ENCODE measurements around the gene TMEM39B. TPM values are rescaled to one million over a fixed set of nuclear protein-coding genes. Genes with fewer than 3 reads are reported as not detected.
A peak's percentile ranks its signal among the peaks of the same experiment; 100 is the strongest.
"Not testable (repeated sequence)": the region's sequence is repeated elsewhere in the genome, so short reads cannot be mapped to it uniquely, and the experiment has no call there.

TMEM39B gene
- total RNA-seq, 1 donor from 2014 or later, result 16.4 TPM

GRCh38 chr1:32138965-32139364 is 66.2 kb downstream of the TMEM39B start:
- DNase-seq (ENCODE audit: low spot score), result no peak
- intact Hi-C loops (cut with DNase I), result no loop called here
- no peak for ATAC-seq

GRCh38 chr1:32142446-32143301 is 69.9 kb downstream of the TMEM39B start:
- intact Hi-C loops (cut with DNase I), result no loop called here
- no peak for DNase-seq (ENCODE audit: low spot score)
- ATAC-seq, result peak; percentile 97

- DNase-seq (ENCODE audit: low spot score); intact Hi-C loops (cut with DNase I); ATAC-seq: not testable (repeated sequence)
Observed at GRCh38 chr1:32143302-32143695, 70.6 kb downstream of the TMEM39B start.

- intact Hi-C loops (cut with DNase I), result no loop called here
- ATAC-seq, result no peak
Observed at GRCh38 chr1:32144033-32144432, 71.3 kb downstream of the TMEM39B start.

GRCh38 chr1:32147799-32148198 is 75.1 kb downstream of the TMEM39B start:
- intact Hi-C loops (cut with DNase I); DNase-seq (ENCODE audit: low spot score); ATAC-seq: not testable (repeated sequence)

More at GRCh38 chr1:32144033-32144432, 71.3 kb downstream of the TMEM39B start:
- no peak for DNase-seq (ENCODE audit: low spot score)

- intact Hi-C loops (cut with DNase I), result no loop called here
- ATAC-seq, result no peak
- DNase-seq (ENCODE audit: low spot score), result no peak
Observed at GRCh38 chr1:32150847-32151246, 78.1 kb downstream of the TMEM39B start.

- DNase-seq (ENCODE audit: low spot score) (no peak), ATAC-seq (no peak)
- intact Hi-C loops (cut with DNase I), result no loop called here
Observed at GRCh38 chr1:32151319-32151787, 78.6 kb downstream of the TMEM39B start.

Small RNA genes within 50 kb of the gene (microRNA-seq; reads per million reads assigned to microRNA genes)
- not detected for gene MIR5585

Other genes with a start within 250 kb of the TMEM39B start
- gene PTP4A2, start 134.6 kb upstream of the TMEM39B start, total RNA-seq, result 256 TPM
- gene KHDRBS1, start 59.1 kb upstream of the TMEM39B start, total RNA-seq, result 93.9 TPM
- gene KPNA6, start 35.1 kb downstream of the TMEM39B start, total RNA-seq, result 58.9 TPM
- 49.5 TPM for gene TXLNA, start 106.7 kb downstream of the TMEM39B start, total RNA-seq
- 3.7 TPM for gene CCDC28B, start 127.7 kb downstream of the TMEM39B start, total RNA-seq
- 1.1 TPM for gene IQCC, start 132.7 kb downstream of the TMEM39B start, total RNA-seq
- gene DCDC2B, start 136.2 kb downstream of the TMEM39B start, total RNA-seq, result not detected
- gene TMEM234, start 149.4 kb downstream of the TMEM39B start, total RNA-seq, result 27.0 TPM
- 92.3 TPM for gene EIF3I, start 149.5 kb downstream of the TMEM39B start, total RNA-seq
- 16.1 TPM for gene FAM167B, start 174.3 kb downstream of the TMEM39B start, total RNA-seq
- gene LCK, start 178.3 kb downstream of the TMEM39B start, total RNA-seq, result 3.2 TPM
- 54.7 TPM for gene HDAC1, start 219.1 kb downstream of the TMEM39B start, total RNA-seq

Measured in sciatic nerve (tissue), 2 donors.